IMR-90 (cell line): ENCODE data around the gene TMEM38A.

Source experiments
- BHLHE40 ChIP-seq: fragments of 150-350 bp; IDR thresholded peaks from 2 replicates; pipeline ENCODE4 v1.6.1; 2016; ENCODE audit warnings: mild to moderate bottlenecking, low read depth, low read length
- CHD1 ChIP-seq: IDR thresholded peaks from 2 replicates; pipeline ENCODE4 v1.6.1; 2012; ENCODE audit warnings: low read depth, low read length, improper control_type of control experiment
- CTCF ChIP-seq: conservative IDR thresholded peaks from 2 replicates; pipeline ENCODE4 v1.5.1; 2012; ENCODE audit warnings: mild to moderate bottlenecking, low read depth, low read length, improper control_type of control experiment
- MAFK ChIP-seq: IDR thresholded peaks from 2 replicates; pipeline ENCODE4 v1.6.1; 2012; ENCODE audit warnings: low read depth, low read length, improper control_type of control experiment
- MAZ ChIP-seq: IDR thresholded peaks from 2 replicates; pipeline ENCODE4 v1.6.1; 2012; ENCODE audit warnings: low read depth, mild to moderate bottlenecking, low read length, improper control_type of control experiment, moderate library complexity, borderline replicate concordance
- MXI1 ChIP-seq: IDR thresholded peaks from 2 replicates; pipeline ENCODE4 v1.6.1; 2012; ENCODE audit warnings: low read depth, mild to moderate bottlenecking, low read length, moderate library complexity, borderline replicate concordance
- NFE2L2 ChIP-seq: fragments of 150-350 bp; IDR thresholded peaks from 2 replicates; pipeline ENCODE4 v1.6.1; 2016; ENCODE audit warnings: low read depth, mild to moderate bottlenecking, low read length
- POLR2A ChIP-seq: IDR thresholded peaks from 2 replicates; pipeline ENCODE4 v1.6.1; 2012; ENCODE audit warnings: mild to moderate bottlenecking, low read depth, low read length
- RAD21 ChIP-seq: IDR thresholded peaks from 2 replicates; pipeline ENCODE4 v1.6.1; 2012; ENCODE audit warnings: low read length, improper control_type of control experiment
- RFX5 ChIP-seq: IDR thresholded peaks from 2 replicates; pipeline ENCODE4 v1.8.0; 2012; ENCODE audit warnings: low read depth, mild to moderate bottlenecking, low read length, moderate library complexity
- SMC3 ChIP-seq: fragments of 150-350 bp; IDR thresholded peaks from 2 replicates; pipeline ENCODE4 v1.6.1; 2016; ENCODE audit warnings: low read depth, mild to moderate bottlenecking, antibody characterized with exemption, low read length, moderate library complexity
- TF ChIP-seq, protein P1 (sequence below): fragments of 150-350 bp; IDR thresholded peaks from 2 replicates; pipeline ENCODE4 v1.6.1; 2016; ENCODE audit warnings: low read depth, mild to moderate bottlenecking, low read length, moderate library complexity, borderline replicate concordance

GRCh38 chr19:16619457-16619856 lies 41.5 kb upstream of the TMEM38A start:
- no peak for TF ChIP-seq SMC3
- no peak for TF ChIP-seq MXI1
- no peak for TF ChIP-seq CTCF
- no peak for TF ChIP-seq RFX5
- TF ChIP-seq MAZ: no peak
- no peak for TF ChIP-seq MAFK
- TF ChIP-seq BHLHE40: no peak
- TF ChIP-seq, protein P1, sequence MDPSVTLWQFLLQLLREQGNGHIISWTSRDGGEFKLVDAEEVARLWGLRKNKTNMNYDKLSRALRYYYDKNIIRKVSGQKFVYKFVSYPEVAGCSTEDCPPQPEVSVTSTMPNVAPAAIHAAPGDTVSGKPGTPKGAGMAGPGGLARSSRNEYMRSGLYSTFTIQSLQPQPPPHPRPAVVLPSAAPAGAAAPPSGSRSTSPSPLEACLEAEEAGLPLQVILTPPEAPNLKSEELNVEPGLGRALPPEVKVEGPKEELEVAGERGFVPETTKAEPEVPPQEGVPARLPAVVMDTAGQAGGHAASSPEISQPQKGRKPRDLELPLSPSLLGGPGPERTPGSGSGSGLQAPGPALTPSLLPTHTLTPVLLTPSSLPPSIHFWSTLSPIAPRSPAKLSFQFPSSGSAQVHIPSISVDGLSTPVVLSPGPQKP: no peak
- no peak for TF ChIP-seq CHD1
- no peak for TF ChIP-seq RAD21
- TF ChIP-seq NFE2L2: no peak
- TF ChIP-seq POLR2A: no peak
